ENCODE measurements around the gene CDKN3. TPM values are rescaled to one million over a fixed set of nuclear protein-coding genes. Genes with fewer than 3 reads are reported as not detected.
"Not testable (repeated sequence)": the region's sequence is repeated elsewhere in the genome, so short reads cannot be mapped to it uniquely, and the experiment has no call there.

Gene CDKN3
- total RNA-seq, 1 experiment from 2014 or later: 152 TPM

DNA sequence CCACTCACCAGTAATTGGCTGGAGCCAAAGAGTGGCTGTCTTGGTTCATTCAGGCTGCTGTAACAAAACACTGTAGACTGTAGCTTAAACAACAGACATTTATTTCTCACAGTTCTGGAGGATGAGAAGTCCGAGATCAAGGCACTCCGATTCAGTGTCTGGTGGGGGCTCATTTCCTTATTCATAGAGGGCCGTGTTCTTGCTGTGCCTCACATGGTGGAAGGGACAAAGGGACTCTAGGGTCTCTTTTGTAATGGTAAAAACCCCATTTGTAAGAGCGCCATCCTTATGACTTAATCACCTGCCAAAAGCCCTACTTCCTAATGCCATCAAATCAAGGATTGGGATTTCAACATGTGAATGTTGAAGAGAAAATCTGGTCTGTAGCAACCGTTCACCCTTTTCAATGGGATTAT lies 34.7 kb upstream of the CDKN3 start:
- no peak for DNase-seq (ENCODE audit: low read depth in 1 of 2, low spot score in 2 of 2)
- Histone ChIP-seq H3K36me3 (no peaks in the 10 kb centered on the region), H3K9me3 (replicated peaks) (no peaks in the 10 kb centered on the region), H3K27me3 (replicated peaks) (peaks cover 4% of the 10 kb centered on the region; the same call in 1 of the 2 replicates), H3K4me3 (no peak overlapping the region), H3K27ac (no peak overlapping the region), H3K4me1 (replicated peaks) (no peaks in the 10 kb centered on the region; the same call in 1 of the 2 replicates)

DNA sequence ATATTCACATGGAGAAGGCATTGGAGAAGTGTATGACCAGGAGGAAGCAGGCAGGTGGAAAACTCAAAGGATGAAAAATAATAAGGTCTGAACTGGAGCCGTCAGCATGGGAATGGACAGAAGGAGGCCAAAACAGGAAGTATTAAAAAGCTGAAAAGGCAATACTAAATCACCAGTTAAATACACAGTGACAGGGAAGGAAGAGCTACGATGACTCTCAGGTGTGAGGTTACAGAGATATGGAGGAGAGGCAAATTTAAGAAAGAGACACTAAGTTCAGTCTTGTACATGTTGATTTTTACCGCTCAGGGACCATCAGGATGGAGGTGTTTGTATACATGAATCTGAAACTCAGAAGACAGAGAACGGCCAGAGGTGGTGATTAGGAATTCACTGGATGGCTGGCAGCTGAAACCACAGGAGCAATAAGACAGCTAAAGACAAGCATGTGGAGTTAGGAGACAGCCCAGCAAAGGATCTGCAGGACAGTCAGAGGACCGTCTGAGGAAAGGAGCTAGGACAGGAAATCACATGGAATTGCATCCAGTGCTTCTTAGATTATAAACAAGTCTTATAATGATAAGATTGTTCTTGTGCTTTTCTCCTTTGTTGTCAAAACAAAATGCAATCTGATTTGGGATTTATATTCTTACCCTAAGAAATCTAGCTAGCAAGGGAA lies 33.9 kb upstream of the CDKN3 start:
- no peak for DNase-seq (ENCODE audit: low read depth in 1 of 2, low spot score in 2 of 2)
- no peaks in the 10 kb centered on the region for H3K9me3 ChIP-seq (replicated peaks)
- no peak overlapping the region for H3K27ac ChIP-seq
- H3K36me3 ChIP-seq: no peaks in the 10 kb centered on the region
- H3K27me3 ChIP-seq (replicated peaks): peaks cover 4% of the 10 kb centered on the region; the same call in 1 of the 2 replicates
- no peak overlapping the region for H3K4me3 ChIP-seq
- H3K4me1 ChIP-seq (replicated peaks): no peaks in the 10 kb centered on the region; the same call in 1 of the 2 replicates

DNA sequence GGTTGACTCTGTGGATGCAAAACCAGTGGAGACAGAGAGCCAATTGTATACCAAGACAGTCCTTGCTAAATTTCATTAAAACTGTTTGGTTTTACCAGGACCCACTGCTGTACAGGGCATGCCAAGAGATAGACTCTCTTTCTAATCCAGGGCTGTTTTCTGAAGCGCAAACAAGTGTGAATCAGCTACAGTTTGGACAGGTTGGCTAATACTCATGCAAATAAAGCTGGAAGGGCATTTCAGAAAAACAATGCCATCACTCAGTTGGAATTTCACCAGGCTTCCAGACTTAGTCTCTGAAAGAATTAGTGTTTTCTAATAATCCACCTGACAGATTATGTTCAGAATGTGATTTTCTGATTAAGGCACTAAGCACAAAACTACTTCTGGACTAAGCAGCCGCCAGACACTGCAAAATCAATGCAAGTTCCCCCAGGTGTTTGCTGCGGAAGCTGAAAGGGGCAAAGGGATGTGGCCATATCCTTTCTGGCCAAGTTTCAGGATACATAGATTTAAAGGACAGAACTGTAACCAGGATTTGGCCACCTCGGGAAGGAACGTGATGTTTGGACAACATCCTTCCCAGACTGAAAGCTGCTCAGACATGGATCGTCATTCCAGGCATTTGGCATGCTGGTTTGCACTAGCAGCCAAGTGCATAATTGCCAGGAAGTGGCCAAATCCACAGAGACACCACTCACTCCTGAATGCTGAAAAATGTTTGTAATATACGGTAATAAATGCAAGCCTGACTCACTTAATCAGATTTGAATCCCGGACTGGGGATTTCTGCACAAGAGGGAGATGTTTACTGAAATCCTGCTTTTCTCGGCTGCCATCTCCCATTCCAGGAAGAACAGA lies 32.0 kb upstream of the CDKN3 start:
- H3K4me3 ChIP-seq: no peak overlapping the region
- no peaks in the 10 kb centered on the region for H3K36me3 ChIP-seq

DNA sequence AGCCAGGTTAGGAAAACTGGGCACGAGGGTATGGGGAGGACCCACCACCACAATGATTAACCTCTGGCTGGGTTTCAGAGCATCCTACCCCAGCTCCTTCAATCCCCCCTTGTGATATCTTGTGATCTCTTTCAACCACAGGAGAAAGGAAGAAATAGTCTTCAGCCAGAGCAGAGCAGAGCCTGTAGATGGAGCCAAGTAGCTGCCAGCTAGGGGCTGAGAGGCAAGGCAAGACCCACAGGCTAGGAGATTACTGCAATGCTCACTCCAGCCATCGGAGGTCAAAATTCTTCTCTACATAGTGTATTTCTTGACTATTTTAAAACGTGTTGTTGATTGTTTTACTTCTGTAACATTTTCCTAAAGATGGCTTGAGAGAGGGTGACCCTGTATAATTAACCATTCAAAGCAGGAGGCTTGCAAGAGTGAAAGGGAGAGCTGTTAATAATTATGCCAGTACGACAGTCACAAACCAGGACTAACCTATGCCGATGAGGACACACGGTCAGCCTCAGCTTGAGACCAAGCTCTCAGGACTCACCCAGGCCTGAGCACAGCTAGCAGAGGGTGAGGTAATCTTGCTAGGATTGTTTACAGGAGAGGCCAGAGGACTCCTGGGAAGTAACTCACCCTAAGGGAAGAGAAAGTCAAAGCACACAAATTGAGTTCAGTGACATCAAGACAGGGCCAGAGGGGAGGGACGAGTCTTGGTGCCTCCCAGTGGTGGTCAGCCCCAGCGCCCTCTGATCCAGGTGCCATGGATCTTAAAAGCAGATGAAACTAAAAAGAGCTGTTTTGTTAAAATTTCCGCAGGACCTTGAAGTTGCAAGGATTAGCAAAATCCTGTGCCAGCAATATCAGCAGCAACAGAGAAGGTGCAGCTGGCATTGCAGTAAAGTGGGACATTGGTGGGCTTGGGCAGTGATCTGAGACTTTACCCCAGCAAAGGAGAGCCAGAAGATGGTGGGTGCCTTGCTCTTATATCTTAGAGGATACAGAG lies 29.8 kb upstream of the CDKN3 start:
- DNase-seq (ENCODE audit: low read depth in 1 of 2, low spot score in 2 of 2): peak; percentile 15 to 48
- H3K4me3 ChIP-seq: no peak overlapping the region
- no peak overlapping the region for H3K27ac ChIP-seq
- no peaks in the 10 kb centered on the region for H3K27me3 ChIP-seq (replicated peaks)
- H3K9me3 ChIP-seq (replicated peaks): no peaks in the 10 kb centered on the region
- no peaks in the 10 kb centered on the region; the same call in 1 of the 2 replicates for H3K4me1 ChIP-seq (replicated peaks)
- no peaks in the 10 kb centered on the region for H3K36me3 ChIP-seq

More for the DNA sequence above, 32.0 kb upstream of the CDKN3 start:
- no peaks in the 10 kb centered on the region for H3K9me3 ChIP-seq (replicated peaks)
- H3K27ac ChIP-seq: no peak overlapping the region
- no peaks in the 10 kb centered on the region for H3K27me3 ChIP-seq (replicated peaks)
- no peak for DNase-seq (ENCODE audit: low read depth in 1 of 2, low spot score in 2 of 2)
- H3K4me1 ChIP-seq (replicated peaks): no peaks in the 10 kb centered on the region; the same call in 1 of the 2 replicates

DNA sequence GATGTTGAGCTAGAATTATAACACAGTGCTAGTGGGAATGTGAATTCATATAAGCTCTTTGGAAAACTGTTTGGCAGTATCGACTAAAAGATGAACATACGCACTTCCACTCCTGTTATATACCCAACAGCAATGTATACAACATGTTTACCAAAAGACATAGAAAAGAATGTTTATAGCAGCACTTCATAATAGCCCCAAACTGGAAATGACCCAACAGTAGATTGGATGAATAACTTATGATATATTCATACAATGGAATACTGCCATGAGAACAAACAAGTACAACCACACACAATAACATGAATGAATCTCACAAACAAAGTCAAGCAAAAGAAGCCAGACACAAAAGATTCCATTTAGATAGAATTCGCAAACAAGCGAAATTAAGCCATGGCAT lies 28.5 kb upstream of the CDKN3 start:
- H3K4me3 ChIP-seq: no peak overlapping the region
- H3K27ac ChIP-seq: no peak overlapping the region
- H3K4me1 ChIP-seq (replicated peaks): no peaks in the 10 kb centered on the region; the same call in 1 of the 2 replicates
- DNase-seq (ENCODE audit: low read depth in 1 of 2, low spot score in 2 of 2): no peak
- no peaks in the 10 kb centered on the region for H3K36me3 ChIP-seq
- no peaks in the 10 kb centered on the region for H3K9me3 ChIP-seq (replicated peaks)
- no peaks in the 10 kb centered on the region for H3K27me3 ChIP-seq (replicated peaks)

DNA sequence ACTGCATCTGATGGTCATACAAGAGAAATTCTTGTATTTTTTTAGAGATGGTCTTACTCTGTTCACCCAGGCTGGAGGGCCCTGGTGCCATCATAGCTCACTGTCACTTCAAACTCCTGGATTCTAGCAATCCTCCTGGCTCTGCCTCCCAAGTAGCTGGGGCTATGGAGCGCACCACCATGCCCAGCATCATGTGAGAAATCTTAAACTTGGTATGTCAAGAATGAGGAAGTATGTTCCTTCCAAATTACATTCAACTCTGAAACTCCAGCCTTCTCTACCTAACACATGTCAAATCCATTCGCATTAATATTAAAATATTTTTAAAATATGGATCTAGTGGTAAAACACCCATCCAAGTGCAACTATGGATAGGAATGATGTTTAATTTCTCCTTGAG lies 27.5 kb upstream of the CDKN3 start:
- Histone ChIP-seq H3K36me3 (no peaks in the 10 kb centered on the region), H3K27me3 (replicated peaks) (no peaks in the 10 kb centered on the region), H3K9me3 (replicated peaks) (no peaks in the 10 kb centered on the region), H3K27ac (no peak overlapping the region), H3K4me3 (no peak overlapping the region), H3K4me1 (replicated peaks) (no peaks in the 10 kb centered on the region; the same call in 1 of the 2 replicates)
- DNase-seq (ENCODE audit: low read depth in 1 of 2, low spot score in 2 of 2): no peak

DNA sequence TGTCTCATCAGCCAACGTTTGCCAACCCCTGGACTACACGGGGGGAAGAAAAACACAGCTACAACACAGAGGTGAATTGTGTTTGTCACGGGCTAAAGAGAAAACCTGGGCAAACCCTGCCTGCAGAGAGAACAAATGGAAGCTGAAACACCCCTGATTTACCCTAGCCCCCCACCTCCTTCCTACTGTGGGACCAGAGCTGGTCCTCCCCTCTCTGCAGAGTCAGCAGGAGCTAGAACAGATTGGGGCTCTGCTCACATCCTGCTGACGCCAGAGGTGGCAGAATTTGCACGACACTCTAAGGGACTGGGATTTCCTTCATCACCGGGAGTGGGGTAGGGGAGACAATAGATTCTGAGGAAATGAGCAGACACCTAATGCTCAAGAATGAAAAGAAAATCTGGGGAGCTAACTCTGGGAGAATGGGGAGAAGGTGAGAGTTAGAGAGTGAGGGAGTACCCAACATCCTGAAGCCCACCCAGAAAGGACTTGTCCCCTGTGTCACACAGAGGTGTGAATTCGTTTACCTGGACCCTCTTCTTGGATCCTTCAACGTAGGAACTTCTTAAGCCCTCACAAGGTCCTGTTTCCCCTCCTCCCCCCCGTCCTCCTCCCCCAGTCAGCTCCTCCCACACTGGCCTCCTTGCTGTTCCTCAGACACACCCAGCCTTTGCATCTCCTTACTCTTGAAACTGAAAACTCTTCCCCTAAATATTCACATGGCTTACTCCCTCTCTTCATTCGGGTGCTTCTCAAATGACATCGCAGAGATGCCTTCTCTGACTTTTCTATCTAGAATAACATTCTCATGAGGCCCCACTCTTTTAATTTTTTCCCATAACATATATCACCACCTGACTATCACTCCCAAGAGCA lies 26.2 kb upstream of the CDKN3 start:
- no peaks in the 10 kb centered on the region for H3K36me3 ChIP-seq
- no peaks in the 10 kb centered on the region for H3K27me3 ChIP-seq (replicated peaks)
- no peaks in the 10 kb centered on the region for H3K9me3 ChIP-seq (replicated peaks)
- no peak overlapping the region for H3K27ac ChIP-seq
- no peak for DNase-seq (ENCODE audit: low read depth in 1 of 2, low spot score in 2 of 2)
- H3K4me3 ChIP-seq: no peak overlapping the region
- no peaks in the 10 kb centered on the region; the same call in 1 of the 2 replicates for H3K4me1 ChIP-seq (replicated peaks)

DNA sequence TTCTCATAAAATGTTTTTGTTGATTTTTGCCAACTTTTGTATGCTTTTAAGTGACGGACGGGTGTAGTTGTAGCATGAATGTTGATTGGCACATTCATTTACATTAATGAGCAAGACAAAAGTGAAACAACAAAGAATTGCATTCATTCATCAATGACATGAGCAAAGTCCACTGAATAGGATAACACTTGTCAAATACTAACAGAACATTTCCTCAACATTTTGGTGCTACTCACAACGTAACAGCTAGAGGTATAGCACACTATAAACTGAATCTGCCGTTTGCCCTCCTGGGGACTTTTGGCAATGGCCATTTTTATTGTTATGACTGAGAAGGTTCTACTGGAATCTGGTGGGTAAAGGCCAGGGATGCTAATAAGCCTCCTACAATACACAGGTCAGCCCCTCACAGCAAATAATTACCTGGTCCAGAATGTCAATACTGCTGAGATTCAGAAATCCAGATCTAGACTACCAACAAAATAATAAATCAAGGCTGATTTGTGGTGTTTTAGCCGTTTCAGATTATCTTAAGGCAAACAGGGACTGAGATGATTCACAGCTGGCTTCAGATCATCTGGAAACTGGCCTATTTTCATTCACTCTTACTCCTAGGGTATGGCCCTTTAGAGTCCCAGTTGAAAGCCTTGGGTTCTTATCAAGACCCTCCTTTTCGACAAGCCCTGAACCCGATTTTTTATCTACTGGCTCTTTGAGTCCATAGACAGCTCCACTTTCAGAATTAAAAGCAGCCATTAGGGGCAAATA lies 22.5 kb upstream of the CDKN3 start:
- Histone ChIP-seq H3K27me3 (replicated peaks) (no peaks in the 10 kb centered on the region), H3K9me3 (replicated peaks) (no peaks in the 10 kb centered on the region), H3K4me1 (replicated peaks) (no peaks in the 10 kb centered on the region), H3K27ac (no peak overlapping the region), H3K36me3 (no peaks in the 10 kb centered on the region), H3K4me3 (no peak overlapping the region)
- DNase-seq (ENCODE audit: low read depth in 1 of 2, low spot score in 2 of 2): no peak

DNA sequence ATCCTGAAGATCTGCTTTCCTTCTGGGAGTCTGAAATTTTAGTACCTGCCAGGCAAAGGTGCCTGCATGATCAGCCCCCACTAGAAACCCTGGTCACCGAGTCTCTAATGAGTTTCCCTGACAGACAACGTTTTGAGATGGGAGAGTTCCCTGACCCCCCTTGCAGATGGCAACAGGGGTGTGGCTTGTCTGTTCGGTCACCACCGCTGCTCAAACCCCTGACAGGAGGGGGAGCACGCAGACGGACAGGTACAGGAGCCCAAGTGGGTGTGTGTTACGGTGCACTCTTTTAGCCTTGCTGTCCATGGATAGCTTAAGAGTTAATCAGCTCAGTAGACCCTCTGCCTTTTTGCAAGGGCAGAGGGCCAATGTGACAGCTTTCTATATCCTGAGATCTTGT lies 19.3 kb upstream of the CDKN3 start:
- H3K27me3 ChIP-seq (replicated peaks): no peaks in the 10 kb centered on the region
- no peak overlapping the region for H3K4me3 ChIP-seq
- H3K36me3 ChIP-seq: no peaks in the 10 kb centered on the region
- H3K4me1 ChIP-seq (replicated peaks): no peaks in the 10 kb centered on the region
- H3K27ac ChIP-seq: no peak overlapping the region
- DNase-seq (ENCODE audit: low read depth in 1 of 2, low spot score in 2 of 2): no peak
- H3K9me3 ChIP-seq (replicated peaks): no peaks in the 10 kb centered on the region

DNA sequence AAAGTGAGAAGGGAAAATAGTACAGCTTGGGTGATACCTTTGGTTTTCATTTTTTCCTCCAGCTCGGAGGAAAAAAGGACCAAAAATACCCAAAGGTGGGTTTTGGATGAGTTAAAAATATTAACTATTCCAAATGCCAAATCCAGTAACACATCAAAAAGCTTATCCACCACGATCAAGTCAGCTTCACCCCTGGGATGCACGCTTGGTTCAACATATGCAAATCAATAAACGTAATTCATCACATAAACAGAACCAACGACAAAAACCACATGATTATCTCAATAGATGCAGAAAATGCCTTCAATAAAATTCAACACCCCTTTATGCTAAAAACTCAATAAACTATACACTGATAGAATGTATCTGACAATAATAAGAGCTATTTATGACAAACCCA lies 17.9 kb upstream of the CDKN3 start:
- DNase-seq (ENCODE audit: low read depth in 1 of 2, low spot score in 2 of 2); H3K27ac ChIP-seq; H3K4me1 ChIP-seq (replicated peaks); H3K4me3 ChIP-seq; H3K9me3 ChIP-seq (replicated peaks); H3K27me3 ChIP-seq (replicated peaks); H3K36me3 ChIP-seq: not testable (repeated sequence)

DNA sequence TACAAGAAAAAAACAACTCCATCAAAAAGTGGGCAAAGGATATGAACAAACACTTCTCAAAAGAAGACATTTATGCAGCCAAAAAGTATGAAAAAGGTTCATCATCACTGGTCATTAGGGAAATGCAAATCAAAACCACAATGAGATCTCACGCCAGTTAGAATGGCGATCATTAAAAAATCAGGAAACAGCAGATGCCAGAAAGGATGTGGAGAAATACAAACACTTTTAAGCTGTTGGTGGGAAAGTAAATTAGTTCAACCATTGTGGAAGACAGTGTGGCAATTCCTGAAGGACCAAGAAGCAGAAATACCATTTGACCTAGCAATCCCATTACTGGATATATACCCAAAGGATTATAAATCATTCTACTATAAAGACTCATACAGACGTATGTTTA lies 16.2 kb upstream of the CDKN3 start:
- H3K27me3 ChIP-seq (replicated peaks); DNase-seq (ENCODE audit: low read depth in 1 of 2, low spot score in 2 of 2); H3K36me3 ChIP-seq; H3K27ac ChIP-seq; H3K9me3 ChIP-seq (replicated peaks); H3K4me3 ChIP-seq; H3K4me1 ChIP-seq (replicated peaks): not testable (repeated sequence)

DNA sequence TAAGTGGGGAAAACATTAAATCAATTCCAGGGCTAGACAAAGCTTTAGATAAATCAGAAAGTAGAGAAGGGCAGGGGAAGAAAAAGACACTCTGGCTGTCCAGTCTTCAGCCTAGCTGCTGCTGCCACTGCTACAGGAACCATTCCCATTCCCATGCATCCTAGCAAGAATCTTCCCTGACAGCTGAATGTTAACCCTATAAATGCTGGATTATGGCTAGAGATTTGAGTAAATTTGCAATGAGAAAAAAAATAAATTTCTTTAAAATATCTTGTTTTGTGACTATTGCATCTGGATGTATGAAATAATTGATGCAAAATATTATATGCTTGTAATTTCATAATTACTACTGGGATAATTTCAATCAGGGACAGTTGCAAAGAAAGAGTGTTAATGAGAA lies 15.0 kb upstream of the CDKN3 start:
- Histone ChIP-seq H3K36me3 (no peaks in the 10 kb centered on the region), H3K4me1 (replicated peaks) (no peaks in the 10 kb centered on the region), H3K27ac (no peak overlapping the region), H3K27me3 (replicated peaks) (no peaks in the 10 kb centered on the region; the same call in 1 of the 2 replicates), H3K9me3 (replicated peaks) (no peaks in the 10 kb centered on the region), H3K4me3 (no peak overlapping the region)
- DNase-seq (ENCODE audit: low read depth in 1 of 2, low spot score in 2 of 2): no peak
